ENCODE results near the gene EMD.

GRCh38 chrX:154375156-154375504 is 4.0 kb upstream of the EMD start:
- TF ChIP-seq, protein P1, sequence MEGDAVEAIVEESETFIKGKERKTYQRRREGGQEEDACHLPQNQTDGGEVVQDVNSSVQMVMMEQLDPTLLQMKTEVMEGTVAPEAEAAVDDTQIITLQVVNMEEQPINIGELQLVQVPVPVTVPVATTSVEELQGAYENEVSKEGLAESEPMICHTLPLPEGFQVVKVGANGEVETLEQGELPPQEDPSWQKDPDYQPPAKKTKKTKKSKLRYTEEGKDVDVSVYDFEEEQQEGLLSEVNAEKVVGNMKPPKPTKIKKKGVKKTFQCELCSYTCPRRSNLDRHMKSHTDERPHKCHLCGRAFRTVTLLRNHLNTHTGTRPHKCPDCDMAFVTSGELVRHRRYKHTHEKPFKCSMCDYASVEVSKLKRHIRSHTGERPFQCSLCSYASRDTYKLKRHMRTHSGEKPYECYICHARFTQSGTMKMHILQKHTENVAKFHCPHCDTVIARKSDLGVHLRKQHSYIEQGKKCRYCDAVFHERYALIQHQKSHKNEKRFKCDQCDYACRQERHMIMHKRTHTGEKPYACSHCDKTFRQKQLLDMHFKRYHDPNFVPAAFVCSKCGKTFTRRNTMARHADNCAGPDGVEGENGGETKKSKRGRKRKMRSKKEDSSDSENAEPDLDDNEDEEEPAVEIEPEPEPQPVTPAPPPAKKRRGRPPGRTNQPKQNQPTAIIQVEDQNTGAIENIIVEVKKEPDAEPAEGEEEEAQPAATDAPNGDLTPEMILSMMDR (IDR thresholded peaks at IDR 0.05 in 2 of 3, conservative IDR thresholded peaks at IDR 0.05 in 1 of 3; ENCODE audit: control insufficient read depth in 2 of 3, extremely low read depth in 1 of 3, insufficient read depth in 1 of 3, low read depth in 3 of 3, low read length in 3 of 3): no peak
- TF ChIP-seq, protein P2, sequence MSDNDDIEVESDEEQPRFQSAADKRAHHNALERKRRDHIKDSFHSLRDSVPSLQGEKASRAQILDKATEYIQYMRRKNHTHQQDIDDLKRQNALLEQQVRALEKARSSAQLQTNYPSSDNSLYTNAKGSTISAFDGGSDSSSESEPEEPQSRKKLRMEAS (IDR thresholded peaks at IDR 0.05; ENCODE audit: low read depth, low read length): no peak
